ENCODE measurements around the gene AZU1.
A peak's percentile ranks its signal among the peaks of the same experiment; 100 is the strongest.

AZU1 gene

GRCh38 chr19:810883-811489, 16.7 kb upstream of the AZU1 start:
- Histone ChIP-seq H3K9ac (ENCODE audit: low read depth, low read length) (no peak overlapping the region), H3K4me3 (ENCODE audit: low read depth in 1 of 2, low read length in 2 of 2) (no peak overlapping the region), H4K20me1 (ENCODE audit: insufficient read depth, low read length) (peaks cover 75% of the 10 kb centered on the region), H3K4me1 (ENCODE audit: insufficient read depth, low read length) (no peaks in the 10 kb centered on the region), H3K9me3 (ENCODE audit: insufficient read depth, low read length, severe bottlenecking) (no peaks in the 10 kb centered on the region), H2AFZ (ENCODE audit: low read depth, low read length) (no peak overlapping the region), H3K79me2 (ENCODE audit: insufficient read depth, low read length) (peaks cover 39% of the 10 kb centered on the region), H3K27ac (ENCODE audit: low read length) (no peak overlapping the region), H3K27me3 (ENCODE audit: insufficient read depth, low read length, poor library complexity) (no peaks in the 10 kb centered on the region), H3K4me2 (ENCODE audit: insufficient read depth, low read length) (no peak overlapping the region), H3K36me3 (ENCODE audit: insufficient read depth, low read length) (peaks cover 75% of the 10 kb centered on the region)
- no peak for ATAC-seq (ENCODE audit: insufficient read depth, low read depth)
- DNase-seq = peak; percentile 13
- TF ChIP-seq, protein P1, sequence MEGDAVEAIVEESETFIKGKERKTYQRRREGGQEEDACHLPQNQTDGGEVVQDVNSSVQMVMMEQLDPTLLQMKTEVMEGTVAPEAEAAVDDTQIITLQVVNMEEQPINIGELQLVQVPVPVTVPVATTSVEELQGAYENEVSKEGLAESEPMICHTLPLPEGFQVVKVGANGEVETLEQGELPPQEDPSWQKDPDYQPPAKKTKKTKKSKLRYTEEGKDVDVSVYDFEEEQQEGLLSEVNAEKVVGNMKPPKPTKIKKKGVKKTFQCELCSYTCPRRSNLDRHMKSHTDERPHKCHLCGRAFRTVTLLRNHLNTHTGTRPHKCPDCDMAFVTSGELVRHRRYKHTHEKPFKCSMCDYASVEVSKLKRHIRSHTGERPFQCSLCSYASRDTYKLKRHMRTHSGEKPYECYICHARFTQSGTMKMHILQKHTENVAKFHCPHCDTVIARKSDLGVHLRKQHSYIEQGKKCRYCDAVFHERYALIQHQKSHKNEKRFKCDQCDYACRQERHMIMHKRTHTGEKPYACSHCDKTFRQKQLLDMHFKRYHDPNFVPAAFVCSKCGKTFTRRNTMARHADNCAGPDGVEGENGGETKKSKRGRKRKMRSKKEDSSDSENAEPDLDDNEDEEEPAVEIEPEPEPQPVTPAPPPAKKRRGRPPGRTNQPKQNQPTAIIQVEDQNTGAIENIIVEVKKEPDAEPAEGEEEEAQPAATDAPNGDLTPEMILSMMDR (IDR thresholded peaks at IDR 0.05; ENCODE audit: borderline replicate concordance, extremely low read depth, low read length, poor library complexity, severe bottlenecking) = no peak
- TF ChIP-seq EZH2 (IDR thresholded peaks at IDR 0.05; ENCODE audit: borderline replicate concordance, low read depth, low read length, severe bottlenecking) = no peak

- peaks cover 69% of the 10 kb centered on the region for H4K20me1 ChIP-seq (ENCODE audit: insufficient read depth, low read length)
- H2AFZ ChIP-seq (ENCODE audit: low read depth, low read length) = no peak overlapping the region
- peaks cover 69% of the 10 kb centered on the region for H3K36me3 ChIP-seq (ENCODE audit: insufficient read depth, low read length)
- H3K4me2 ChIP-seq (ENCODE audit: insufficient read depth, low read length) = no peak overlapping the region
- no peak overlapping the region for H3K27ac ChIP-seq (ENCODE audit: low read length)
- peaks cover 33% of the 10 kb centered on the region for H3K79me2 ChIP-seq (ENCODE audit: insufficient read depth, low read length)
- H3K4me3 ChIP-seq (ENCODE audit: low read depth in 1 of 2, low read length in 2 of 2) = no peak overlapping the region
- no peaks in the 10 kb centered on the region for H3K27me3 ChIP-seq (ENCODE audit: insufficient read depth, low read length, poor library complexity)
- no peaks in the 10 kb centered on the region for H3K9me3 ChIP-seq (ENCODE audit: insufficient read depth, low read length, severe bottlenecking)
- TF ChIP-seq, protein P1 (IDR thresholded peaks at IDR 0.05; ENCODE audit: borderline replicate concordance, extremely low read depth, low read length, poor library complexity, severe bottlenecking) = no peak
- no peak for TF ChIP-seq EZH2 (IDR thresholded peaks at IDR 0.05; ENCODE audit: borderline replicate concordance, low read depth, low read length, severe bottlenecking)
- H3K4me1 ChIP-seq (ENCODE audit: insufficient read depth, low read length) = no peaks in the 10 kb centered on the region
- no peak overlapping the region for H3K9ac ChIP-seq (ENCODE audit: low read depth, low read length)
- ATAC-seq (ENCODE audit: insufficient read depth, low read depth) = no peak
- no peak for DNase-seq
Observed at GRCh38 chr19:811506-812048, 16.1 kb upstream of the AZU1 start.

- DNase-seq = no peak
- TF ChIP-seq, protein P1 (IDR thresholded peaks at IDR 0.05; ENCODE audit: borderline replicate concordance, extremely low read depth, low read length, poor library complexity, severe bottlenecking) = no peak
- TF ChIP-seq EZH2 (IDR thresholded peaks at IDR 0.05; ENCODE audit: borderline replicate concordance, low read depth, low read length, severe bottlenecking) = no peak
- peaks cover 63% of the 10 kb centered on the region for H3K36me3 ChIP-seq (ENCODE audit: insufficient read depth, low read length)
- H3K9me3 ChIP-seq (ENCODE audit: insufficient read depth, low read length, severe bottlenecking) = no peaks in the 10 kb centered on the region
- H3K9ac ChIP-seq (ENCODE audit: low read depth, low read length) = no peak overlapping the region
- H4K20me1 ChIP-seq (ENCODE audit: insufficient read depth, low read length) = peaks cover 63% of the 10 kb centered on the region
- H3K4me2 ChIP-seq (ENCODE audit: insufficient read depth, low read length) = no peak overlapping the region
- H3K79me2 ChIP-seq (ENCODE audit: insufficient read depth, low read length) = peaks cover 26% of the 10 kb centered on the region
- ATAC-seq (ENCODE audit: insufficient read depth, low read depth) = no peak
- no peaks in the 10 kb centered on the region for H3K27me3 ChIP-seq (ENCODE audit: insufficient read depth, low read length, poor library complexity)
- H3K27ac ChIP-seq (ENCODE audit: low read length) = no peak overlapping the region
- H2AFZ ChIP-seq (ENCODE audit: low read depth, low read length) = no peak overlapping the region
- H3K4me3 ChIP-seq (ENCODE audit: low read depth in 1 of 2, low read length in 2 of 2) = no peak overlapping the region
- no peaks in the 10 kb centered on the region for H3K4me1 ChIP-seq (ENCODE audit: insufficient read depth, low read length)
Observed at GRCh38 chr19:812049-812746, 15.4 kb upstream of the AZU1 start.

Data from DND-41 (cell line).